HFFc6 (cell line): ENCODE measurements around the gene KCTD11. TPM values are rescaled to one million over a fixed set of nuclear protein-coding genes. Genes with fewer than 3 reads are reported as not detected.

ENCODE experiments used
- DNase-seq: peaks from one replicate; pipeline ENCODE4 v3.0.0-alpha.2; 2018
- H3K27ac Mint-ChIP-seq: 2 replicates; pipeline ENCODE4 v1.8.0; 2020; ENCODE audit warnings: mild to moderate bottlenecking, mixed read lengths
- H3K27me3 Mint-ChIP-seq: 2 replicates; pipeline ENCODE4 v1.8.0; 2021; ENCODE audit warnings: mild to moderate bottlenecking, moderate library complexity, mixed read lengths; ENCODE audit not compliant: insufficient read depth
- H3K36me3 Mint-ChIP-seq: 2 replicates; pipeline ENCODE4 v1.8.0; 2021; ENCODE audit warnings: low read depth, mixed read lengths
- H3K4me1 Mint-ChIP-seq: 2 replicates; pipeline ENCODE4 v1.8.0; 2020; ENCODE audit warnings: low read depth, mixed read lengths
- H3K4me3 Mint-ChIP-seq: 2 replicates; pipeline ENCODE4 v1.8.0; 2020; ENCODE audit warnings: mild to moderate bottlenecking, moderate library complexity, mixed read lengths
- H3K9me3 Mint-ChIP-seq: 2 replicates; pipeline ENCODE4 v1.8.0; 2020; ENCODE audit warnings: mild to moderate bottlenecking, mixed read lengths
- total RNA-seq, 6 experiments: library from RNA; stranded (reverse); fragmentation: NEBNext Ultra II Directional; extraction: Animal tissue kit (Norgen Biotek cat#: 25700); gene quantifications; 2 replicates in 1 of 6; 3 replicates in 5 of 6; pipeline ENCODE4 v1.2.3, GENCODE V29; 2021
- TF ChIP-seq, protein P1 (sequence below): fragments of 200-600 bp; sonication (generic); IDR thresholded peaks from 2 replicates; pipeline ENCODE4 v1.5.0; 2021; ENCODE audit warnings: antibody characterized with exemption, mild to moderate bottlenecking

Gene KCTD11
- total RNA-seq, 6 experiments from 2014 or later, result 11.2 to 14.5 (median 12.6) TPM

GRCh38 chr17:7393613-7394451 is 41.9 kb downstream of the KCTD11 start:
- H3K36me3 Mint-ChIP-seq, result peaks cover 9% of the 10 kb centered on the region; the same call in 1 of the 2 replicates
- peaks cover 6% of the 10 kb centered on the region for H3K4me1 Mint-ChIP-seq
- peaks cover 2% of the 10 kb centered on the region; the same call in 1 of the 2 replicates for H3K27me3 Mint-ChIP-seq
- TF ChIP-seq, protein P1, sequence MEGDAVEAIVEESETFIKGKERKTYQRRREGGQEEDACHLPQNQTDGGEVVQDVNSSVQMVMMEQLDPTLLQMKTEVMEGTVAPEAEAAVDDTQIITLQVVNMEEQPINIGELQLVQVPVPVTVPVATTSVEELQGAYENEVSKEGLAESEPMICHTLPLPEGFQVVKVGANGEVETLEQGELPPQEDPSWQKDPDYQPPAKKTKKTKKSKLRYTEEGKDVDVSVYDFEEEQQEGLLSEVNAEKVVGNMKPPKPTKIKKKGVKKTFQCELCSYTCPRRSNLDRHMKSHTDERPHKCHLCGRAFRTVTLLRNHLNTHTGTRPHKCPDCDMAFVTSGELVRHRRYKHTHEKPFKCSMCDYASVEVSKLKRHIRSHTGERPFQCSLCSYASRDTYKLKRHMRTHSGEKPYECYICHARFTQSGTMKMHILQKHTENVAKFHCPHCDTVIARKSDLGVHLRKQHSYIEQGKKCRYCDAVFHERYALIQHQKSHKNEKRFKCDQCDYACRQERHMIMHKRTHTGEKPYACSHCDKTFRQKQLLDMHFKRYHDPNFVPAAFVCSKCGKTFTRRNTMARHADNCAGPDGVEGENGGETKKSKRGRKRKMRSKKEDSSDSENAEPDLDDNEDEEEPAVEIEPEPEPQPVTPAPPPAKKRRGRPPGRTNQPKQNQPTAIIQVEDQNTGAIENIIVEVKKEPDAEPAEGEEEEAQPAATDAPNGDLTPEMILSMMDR, result no peak; the same call in 1 of the 2 replicates
- peak overlapping the region; percentile 95 for H3K4me3 Mint-ChIP-seq
- DNase-seq, result no peak
- no peaks in the 10 kb centered on the region for H3K9me3 Mint-ChIP-seq
- H3K27ac Mint-ChIP-seq, result peak overlapping the region; percentile 68; the same call in 1 of the 2 replicates

DNA sequence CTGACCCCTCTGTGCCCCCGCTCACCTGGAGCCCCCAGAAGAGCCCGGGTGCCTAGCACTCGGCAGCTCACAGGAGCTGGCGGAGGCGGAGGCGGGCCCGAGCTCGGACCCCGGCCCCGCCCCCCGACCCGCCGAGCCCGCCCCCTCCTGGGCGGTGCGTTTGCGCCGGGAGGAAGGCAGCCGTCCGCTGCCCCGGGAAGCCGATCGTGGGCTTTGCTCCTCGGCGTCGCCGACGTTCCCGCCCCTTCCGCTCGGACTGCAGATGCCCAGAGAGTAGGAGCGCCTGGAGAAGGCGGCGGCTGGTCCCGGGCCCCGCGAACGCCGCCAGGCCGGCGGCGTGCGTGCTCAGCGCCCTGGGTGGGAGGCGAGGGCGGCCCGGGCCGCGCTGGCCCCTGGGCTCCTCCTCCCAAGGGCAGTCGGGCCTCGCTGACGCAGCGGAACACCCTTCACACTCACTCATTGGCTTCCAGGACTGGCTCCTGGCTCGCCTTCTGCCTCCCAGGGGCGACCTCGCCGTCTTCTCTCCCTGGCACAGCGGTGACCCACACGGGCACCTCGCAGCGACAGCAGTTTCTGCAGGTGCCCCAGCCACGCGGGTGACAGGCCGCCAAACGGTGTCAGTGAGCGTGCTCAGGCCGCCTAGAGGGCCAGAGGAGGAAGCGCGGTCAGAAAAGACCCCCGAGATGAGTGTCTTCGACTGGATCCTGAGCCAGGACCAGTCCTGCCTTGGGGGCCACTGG is 42.7 kb downstream of the KCTD11 start, which contains the start of gene PLSCR3:
Gene PLSCR3 (minus strand): TSS at position 74 of the 740 bp plus-strand sequence. CDS start 415 bp downstream, outside the sequence.
- H3K4me1 Mint-ChIP-seq, result peaks cover 8% of the 10 kb centered on the region
- H3K4me3 Mint-ChIP-seq, result peak within 1 kb of the TSS; percentile 95
- H3K36me3 Mint-ChIP-seq, result peaks cover 11% of the 10 kb centered on the region; the same call in 1 of the 2 replicates
- peaks cover 2% of the 10 kb centered on the region; the same call in 1 of the 2 replicates for H3K27me3 Mint-ChIP-seq
- TF ChIP-seq, protein P1, result peak; percentile 57
- DNase-seq, result peak; percentile 85
- H3K9me3 Mint-ChIP-seq, result no peaks in the 10 kb centered on the region
- peak within 1 kb of the TSS; percentile 85 for H3K27ac Mint-ChIP-seq

DNA sequence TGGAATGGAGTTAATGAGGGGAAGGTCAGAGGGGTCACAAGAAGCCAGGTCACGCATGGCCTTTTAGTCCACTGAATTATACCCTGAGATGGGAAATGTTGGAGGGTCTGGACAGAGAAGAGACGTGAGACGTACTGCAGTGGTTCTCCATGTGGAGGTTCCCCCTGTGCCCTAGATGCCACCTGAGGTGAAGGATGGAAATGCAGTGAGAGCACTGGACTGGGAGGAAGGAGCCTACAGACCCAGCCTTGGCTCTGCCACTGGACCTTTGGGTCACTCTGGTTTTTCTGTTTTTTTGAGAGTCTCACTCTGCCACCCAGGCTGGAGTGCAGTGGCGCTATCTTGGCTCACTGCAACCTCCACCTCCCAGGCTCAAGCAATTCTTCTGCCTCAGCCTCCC is 44.2 kb downstream of the KCTD11 start:
- Mint-ChIP-seq H3K27ac (no peak overlapping the region), H3K4me3 (no peak overlapping the region), H3K27me3 (peaks cover 2% of the 10 kb centered on the region; the same call in 1 of the 2 replicates), H3K4me1 (peaks cover 14% of the 10 kb centered on the region), H3K36me3 (peaks cover 12% of the 10 kb centered on the region), H3K9me3 (no peaks in the 10 kb centered on the region)
- no peak for DNase-seq
- TF ChIP-seq, protein P1, result no peak; the same call in 1 of the 2 replicates

- H3K36me3 Mint-ChIP-seq, result peaks cover 14% of the 10 kb centered on the region
- TF ChIP-seq, protein P1, result no peak
- no peaks in the 10 kb centered on the region for H3K9me3 Mint-ChIP-seq
- H3K27ac Mint-ChIP-seq, result no peak overlapping the region
- no peak overlapping the region for H3K4me3 Mint-ChIP-seq
- DNase-seq, result no peak
- peaks cover 2% of the 10 kb centered on the region; the same call in 1 of the 2 replicates for H3K27me3 Mint-ChIP-seq
- peaks cover 30% of the 10 kb centered on the region for H3K4me1 Mint-ChIP-seq
These were observed 46.6 kb downstream of the KCTD11 start for GRCh38 chr17:7398612-7399011.

DNA sequence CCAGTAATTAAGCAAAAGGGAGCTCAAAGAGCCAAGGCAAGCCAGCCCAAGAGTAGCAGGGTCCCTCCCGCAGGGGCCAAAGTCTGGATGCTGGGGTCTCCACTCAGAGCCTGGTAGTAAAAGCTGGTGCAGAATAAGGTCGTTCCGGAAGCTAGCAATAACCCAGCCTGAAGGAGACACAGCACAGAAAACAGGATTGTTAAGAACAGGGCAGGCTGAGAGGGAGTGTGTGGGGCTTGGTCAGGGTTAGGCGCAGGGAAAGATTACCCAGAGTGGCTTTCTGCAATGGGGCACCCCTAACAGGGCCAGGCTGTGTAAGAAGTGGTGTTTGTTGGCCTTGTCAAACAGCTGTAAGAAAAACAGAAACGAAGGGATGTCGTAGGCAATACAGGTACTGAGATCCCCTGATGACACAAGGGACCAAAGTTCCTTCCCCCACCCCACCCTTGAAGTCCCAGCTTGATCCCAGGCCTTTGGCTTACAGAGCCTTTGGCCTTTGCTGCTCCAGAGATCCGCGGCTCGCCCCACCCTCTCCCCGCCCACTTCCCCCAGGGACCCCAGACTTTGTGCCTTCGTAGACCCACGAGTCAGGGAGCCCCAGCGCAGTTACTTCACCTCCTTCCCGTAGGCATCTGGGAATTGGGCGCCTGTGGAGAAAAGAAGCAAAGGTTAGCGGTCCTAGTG is 51.2 kb downstream of the KCTD11 start:
- no peak for DNase-seq
- H3K9me3 Mint-ChIP-seq, result no peaks in the 10 kb centered on the region
- TF ChIP-seq, protein P1, result no peak
- H3K36me3 Mint-ChIP-seq, result peaks cover 14% of the 10 kb centered on the region
- H3K4me1 Mint-ChIP-seq, result peaks cover 33% of the 10 kb centered on the region
- peak overlapping the region; percentile 87 for H3K27ac Mint-ChIP-seq
- H3K4me3 Mint-ChIP-seq, result peak overlapping the region; percentile 92
- no peaks in the 10 kb centered on the region for H3K27me3 Mint-ChIP-seq
